Measurements from ENCODE around the gene ANKFY1.

GRCh38 chr17:4258867-4259266 is 4.9 kb downstream of the ANKFY1 start:
- no peak for TF ChIP-seq CTCF (IDR thresholded peaks at IDR 0.05; ENCODE audit: extremely low read depth in 1 of 2, insufficient read depth in 1 of 2, low read depth in 1 of 2, low read length in 2 of 2)
- no peak for TF ChIP-seq MYC (IDR thresholded peaks at IDR 0.05; ENCODE audit: low read depth, low read length)

All from endothelial cell of umbilical vein (primary cell).